Activated B cell treated with CpG ODN at 0.5 μM for 24 hours (primary cell): Measurements from ENCODE around the gene HAPLN1. TPM values are rescaled to one million over a fixed set of nuclear protein-coding genes. Genes with fewer than 3 reads are reported as not detected.

Experiments used
- ATAC-seq: fragments of 200-7000 bp; cut with Tn5 transposase; one replicate; pipeline ENCODE4 v1.10.0; 2021; ENCODE audit warnings: low read depth, mild to moderate bottlenecking, moderate library complexity
- CTCF ChIA-PET: fragments of 350-600 bp; sonication (Branson Sonifier 250); formaldehyde crosslinking; loops from one replicate; lab custom pipeline; 2021; ENCODE audit warnings: antibody characterized with exemption; lab: Charles Lee
- POLR2A ChIA-PET: fragments of 350-600 bp; sonication (Branson Sonifier 250); formaldehyde crosslinking; loops from one replicate; lab custom pipeline; 2021; ENCODE audit warnings: antibody characterized with exemption; lab: Charles Lee
- DNase-seq: peaks from one replicate; pipeline ENCODE4 v3.0.0; 2022
- H3K27ac Mint-ChIP-seq: one replicate; pipeline ENCODE4 v1.8.0; 2020; ENCODE audit warnings: mixed read lengths
- H3K27me3 Mint-ChIP-seq: one replicate; pipeline ENCODE4 v1.8.0; 2021; ENCODE audit warnings: mixed read lengths
- H3K36me3 Mint-ChIP-seq: one replicate; pipeline ENCODE4 v1.8.0; 2021; ENCODE audit warnings: low read depth, mixed read lengths
- H3K4me1 Mint-ChIP-seq: one replicate; pipeline ENCODE4 v1.8.0; 2021; ENCODE audit warnings: mixed read lengths
- H3K4me3 Mint-ChIP-seq: one replicate; pipeline ENCODE4 v1.8.0; 2020; ENCODE audit warnings: mild to moderate bottlenecking, mixed read lengths
- H3K9me3 Mint-ChIP-seq: one replicate; pipeline ENCODE4 v1.8.0; 2020; ENCODE audit warnings: mixed read lengths
- CTCF ChIP-seq: fragments of 200-600 bp; IDR thresholded peaks from one replicate; pipeline ENCODE4 v1.8.0; 2022; ENCODE audit warnings: antibody characterized with exemption, mild to moderate bottlenecking
- intact Hi-C: fragments of 100-400 bp; cut with micrococcal nuclease; formaldehyde crosslinking; loops from one replicate; pipeline ENCODE4 v1.15.1; 2024
- total RNA-seq: library from RNA; stranded (reverse); gene quantifications from 2 replicates; pipeline ENCODE4 v1.2.3, GENCODE V29; 2022

HAPLN1 gene
- not detected in 2 replicates for total RNA-seq

- Mint-ChIP-seq H3K4me1 (peaks cover 13% of the 10 kb centered on the region), H3K27ac (no peak within 1 kb of the TSS), H3K27me3 (peaks cover 38% of the 10 kb centered on the region), H3K9me3 (no peaks in the 10 kb centered on the region), H3K4me3 (peak within 1 kb of the TSS; percentile 62), H3K36me3 (no peaks in the 10 kb centered on the region)
- POLR2A ChIA-PET = no interaction called here
- TF ChIP-seq CTCF = no peak
- DNase-seq (no peak), ATAC-seq (no peak)
- CTCF ChIA-PET = interaction anchor here (2.2 kb wide), 1 partner anchor 9 kb away, joined by 8 read pairs; no protein-coding TSS in a partner anchor
- intact Hi-C loops = no loop called here
Measured at GRCh38 chr5:83720836-83721537, at the start of gene HAPLN1. TSS of gene HAPLN1 (minus strand) at chr5:83720855. CDS start at chr5:83673523, 47,332 bp downstream.

GRCh38 chr5:83767409-83767992 lies 46.8 kb upstream of the HAPLN1 start:
- peaks cover 20% of the 10 kb centered on the region for H3K9me3 Mint-ChIP-seq
- DNase-seq (no peak), ATAC-seq (no peak)
- no peaks in the 10 kb centered on the region for H3K36me3 Mint-ChIP-seq
- H3K4me3 Mint-ChIP-seq = no peak overlapping the region
- H3K27ac Mint-ChIP-seq = no peak overlapping the region
- H3K27me3 Mint-ChIP-seq = no peaks in the 10 kb centered on the region
- TF ChIP-seq CTCF = no peak
- ChIA-PET CTCF (interaction anchor here (0.6 kb wide), 1 partner anchor 55 kb away, joined by 3 read pairs; no protein-coding TSS in a partner anchor), POLR2A (no interaction called here)
- intact Hi-C loops = no loop called here
- H3K4me1 Mint-ChIP-seq = no peaks in the 10 kb centered on the region

- TF ChIP-seq CTCF = no peak
- CTCF ChIA-PET = no interaction called here
- H3K27me3 Mint-ChIP-seq = no peaks in the 10 kb centered on the region
- no peak overlapping the region for H3K27ac Mint-ChIP-seq
- peaks cover 20% of the 10 kb centered on the region for H3K9me3 Mint-ChIP-seq
- ATAC-seq (no peak), DNase-seq (no peak)
- POLR2A ChIA-PET = no interaction called here
- H3K4me3 Mint-ChIP-seq = no peak overlapping the region
- no peaks in the 10 kb centered on the region for H3K4me1 Mint-ChIP-seq
- intact Hi-C loops = no loop called here
- H3K36me3 Mint-ChIP-seq = no peaks in the 10 kb centered on the region
Measured at GRCh38 chr5:83764101-83764500, 43.4 kb upstream of the HAPLN1 start.

GRCh38 chr5:83760579-83760978 lies 39.9 kb upstream of the HAPLN1 start:
- intact Hi-C loops = no loop called here
- peaks cover 8% of the 10 kb centered on the region for H3K9me3 Mint-ChIP-seq
- ATAC-seq (no peak), DNase-seq (no peak)
- no peaks in the 10 kb centered on the region for H3K27me3 Mint-ChIP-seq
- no peaks in the 10 kb centered on the region for H3K4me1 Mint-ChIP-seq
- H3K36me3 Mint-ChIP-seq = no peaks in the 10 kb centered on the region
- no peak overlapping the region for H3K27ac Mint-ChIP-seq
- TF ChIP-seq CTCF = no peak
- POLR2A ChIA-PET = no interaction called here
- CTCF ChIA-PET = no interaction called here
- no peak overlapping the region for H3K4me3 Mint-ChIP-seq

- ChIA-PET CTCF (no interaction called here), POLR2A (no interaction called here)
- no peaks in the 10 kb centered on the region for H3K27me3 Mint-ChIP-seq
- H3K9me3 Mint-ChIP-seq = peaks cover 4% of the 10 kb centered on the region
- H3K4me1 Mint-ChIP-seq = no peaks in the 10 kb centered on the region
- DNase-seq (no peak), ATAC-seq (no peak)
- intact Hi-C loops = no loop called here
- H3K27ac Mint-ChIP-seq = no peak overlapping the region
- no peak overlapping the region for H3K4me3 Mint-ChIP-seq
- TF ChIP-seq CTCF = no peak
- no peaks in the 10 kb centered on the region for H3K36me3 Mint-ChIP-seq
Measured at GRCh38 chr5:83752700-83753099, 32.0 kb upstream of the HAPLN1 start.
